Caco-2 (cell line): ENCODE results near the gene PITHD1. TPM values are rescaled to one million over a fixed set of nuclear protein-coding genes. Genes with fewer than 3 reads are reported as not detected.
A peak's percentile ranks its signal among the peaks of the same experiment; 100 is the strongest.

Experiments used
- BruUV-seq: library from RNA; stranded (reverse); fragments of 400-500 nt; replicated peaks from 2 replicates; lab custom pipeline; 2021; lab: Mats Ljungman, UMichigan
- CTCF ChIA-PET: fragments of 300-600 bp; sonication (Branson Sonifier 250); formaldehyde crosslinking; loops from one replicate; lab custom pipeline; 2022; ENCODE audit warnings: antibody characterized with exemption; lab: Charles Lee
- POLR2A ChIA-PET: fragments of 300-600 bp; sonication (Branson Sonifier 250); formaldehyde crosslinking; loops from one replicate; lab custom pipeline; 2022; ENCODE audit warnings: antibody characterized with exemption; lab: Charles Lee
- DNase-seq, 2 experiments: peaks; one replicate each; pipeline versions ENCODE4 v3.0.0 to v3.0.0-alpha.2; 2020 to 2022
- H3K27me3 ChIP-seq: replicated peaks from 2 replicates; pipeline ENCODE4 v1.6.0; 2011; ENCODE audit warnings: low read length; ENCODE audit not compliant: control insufficient read depth, insufficient read depth
- H3K36me3 ChIP-seq: 2 replicates; pipeline ENCODE4 v1.5.1; 2011; ENCODE audit warnings: low read length; ENCODE audit not compliant: control insufficient read depth, insufficient read depth
- H3K4me1 ChIP-seq: fragments of 250-450 bp; sonication (Bioruptor Pico); 2 replicates; pipeline ENCODE4 v1.5.1; 2020; ENCODE audit warnings: mild to moderate bottlenecking
- H3K4me3 ChIP-seq: 2 replicates; pipeline ENCODE4 v1.5.1; 2011; ENCODE audit warnings: low read depth, mild to moderate bottlenecking, control low read depth, low read length
- H3K9me3 ChIP-seq: fragments of 250-450 bp; sonication (Bioruptor Pico); 2 replicates; pipeline ENCODE4 v1.5.1; 2020; ENCODE audit warnings: mild to moderate bottlenecking, moderate library complexity
- H3K27ac Mint-ChIP-seq: one replicate; pipeline ENCODE4 v1.8.0; 2022; ENCODE audit warnings: mixed read lengths; ENCODE audit not compliant: unreplicated experiment
- H3K27me3 Mint-ChIP-seq: one replicate; pipeline ENCODE4 v1.8.0; 2022; ENCODE audit warnings: mixed read lengths; ENCODE audit not compliant: insufficient read depth, unreplicated experiment
- H3K36me3 Mint-ChIP-seq: one replicate; pipeline ENCODE4 v1.8.0; 2022; ENCODE audit warnings: mild to moderate bottlenecking, mixed read lengths; ENCODE audit not compliant: insufficient read depth, unreplicated experiment
- H3K4me1 Mint-ChIP-seq: one replicate; pipeline ENCODE4 v1.8.0; 2022; ENCODE audit warnings: low read depth, mixed read lengths; ENCODE audit not compliant: unreplicated experiment
- H3K4me3 Mint-ChIP-seq: one replicate; pipeline ENCODE4 v1.8.0; 2022; ENCODE audit warnings: mild to moderate bottlenecking, moderate library complexity, mixed read lengths; ENCODE audit not compliant: unreplicated experiment
- H3K9me3 Mint-ChIP-seq: one replicate; pipeline ENCODE4 v1.8.0; 2022; ENCODE audit warnings: mixed read lengths; ENCODE audit not compliant: unreplicated experiment
- intact Hi-C: fragments of 100-400 bp; cut with micrococcal nuclease; formaldehyde crosslinking; loops from one replicate; pipeline ENCODE4 v1.10.0; 2022; ENCODE audit not compliant: unreplicated experiment
- total RNA-seq: library from RNA; stranded (reverse); gene quantifications from 2 replicates; pipeline ENCODE4 v1.2.3, GENCODE V29; 2022
- TF ChIP-seq, protein P1 (sequence below), 2 experiments: fragments of 200-600 bp in 1 of 2; IDR thresholded peaks; 1 replicate in 1 of 2; 2 replicates in 1 of 2; pipeline versions ENCODE4 v1.5.1 to v1.8.0; 2011 to 2022; ENCODE audit warnings: antibody characterized with exemption in 1 of 2, control low read depth in 1 of 2, inconsistent platforms in 1 of 2, low read depth in 1 of 2, low read length in 1 of 2, mild to moderate bottlenecking in 1 of 2, moderate library complexity in 1 of 2; ENCODE audit not compliant: insufficient read depth in 1 of 2, severe bottlenecking in 1 of 2, unreplicated experiment in 1 of 2

PITHD1 gene
- total RNA-seq, 1 experiment from 2014 or later = 47.8 TPM

- no TSS peak for BruUV-seq
- H3K36me3 Mint-ChIP-seq = peaks cover 41% of the 10 kb centered on the region
- H3K4me3 Mint-ChIP-seq = no peak overlapping the region
These were observed 6.6 kb downstream of the PITHD1 start for GRCh38 chr1:23784846-23785245.

DNA sequence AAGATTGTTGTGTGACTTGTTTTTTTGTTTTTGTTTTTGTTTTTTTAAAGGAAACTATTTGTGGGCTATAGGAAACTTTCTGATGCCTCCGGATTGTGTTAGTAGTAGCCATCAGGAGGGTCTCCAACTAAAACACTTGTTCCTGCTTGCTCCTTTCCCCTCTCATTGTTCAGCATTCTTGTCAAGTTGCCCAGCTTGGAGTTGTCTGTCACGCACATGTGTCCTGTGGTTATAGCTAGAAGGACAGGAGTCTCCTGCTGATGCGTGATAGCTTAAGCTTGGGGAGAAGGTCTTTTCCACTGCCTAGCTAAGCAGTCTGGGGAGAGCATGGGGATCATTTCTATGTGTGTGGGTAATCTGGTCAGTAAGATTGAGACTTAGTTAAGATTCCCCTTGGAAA lies 9.5 kb downstream of the PITHD1 start:
- Mint-ChIP-seq H3K27ac (no peak overlapping the region), H3K9me3 (no peaks in the 10 kb centered on the region), H3K36me3 (peaks cover 61% of the 10 kb centered on the region), H3K27me3 (no peaks in the 10 kb centered on the region), H3K4me1 (no peaks in the 10 kb centered on the region), H3K4me3 (no peak overlapping the region)
- H3K4me1 ChIP-seq = peaks cover 9% of the 10 kb centered on the region
- DNase-seq = no peak
- H3K27me3 ChIP-seq = no peaks in the 10 kb centered on the region
- no peak overlapping the region for H3K4me3 ChIP-seq
- ChIA-PET POLR2A (no interaction called here), CTCF (no interaction called here)
- no peaks in the 10 kb centered on the region for H3K9me3 ChIP-seq
- TSS peak; percentile 47 for BruUV-seq
- intact Hi-C loops = no loop called here
- TF ChIP-seq, protein P1, sequence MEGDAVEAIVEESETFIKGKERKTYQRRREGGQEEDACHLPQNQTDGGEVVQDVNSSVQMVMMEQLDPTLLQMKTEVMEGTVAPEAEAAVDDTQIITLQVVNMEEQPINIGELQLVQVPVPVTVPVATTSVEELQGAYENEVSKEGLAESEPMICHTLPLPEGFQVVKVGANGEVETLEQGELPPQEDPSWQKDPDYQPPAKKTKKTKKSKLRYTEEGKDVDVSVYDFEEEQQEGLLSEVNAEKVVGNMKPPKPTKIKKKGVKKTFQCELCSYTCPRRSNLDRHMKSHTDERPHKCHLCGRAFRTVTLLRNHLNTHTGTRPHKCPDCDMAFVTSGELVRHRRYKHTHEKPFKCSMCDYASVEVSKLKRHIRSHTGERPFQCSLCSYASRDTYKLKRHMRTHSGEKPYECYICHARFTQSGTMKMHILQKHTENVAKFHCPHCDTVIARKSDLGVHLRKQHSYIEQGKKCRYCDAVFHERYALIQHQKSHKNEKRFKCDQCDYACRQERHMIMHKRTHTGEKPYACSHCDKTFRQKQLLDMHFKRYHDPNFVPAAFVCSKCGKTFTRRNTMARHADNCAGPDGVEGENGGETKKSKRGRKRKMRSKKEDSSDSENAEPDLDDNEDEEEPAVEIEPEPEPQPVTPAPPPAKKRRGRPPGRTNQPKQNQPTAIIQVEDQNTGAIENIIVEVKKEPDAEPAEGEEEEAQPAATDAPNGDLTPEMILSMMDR (IDR thresholded peaks at IDR 0.05; ENCODE audit: insufficient read depth in 1 of 2, low read depth in 1 of 2, low read length in 1 of 2, severe bottlenecking in 1 of 2, unreplicated experiment in 1 of 2) = no peak
- no peaks in the 10 kb centered on the region for H3K36me3 ChIP-seq

More at GRCh38 chr1:23784846-23785245, 6.6 kb downstream of the PITHD1 start:
- TF ChIP-seq, protein P1 (IDR thresholded peaks at IDR 0.05; ENCODE audit: insufficient read depth in 1 of 2, low read depth in 1 of 2, low read length in 1 of 2, severe bottlenecking in 1 of 2, unreplicated experiment in 1 of 2) = no peak
- ChIA-PET CTCF (no interaction called here), POLR2A (no interaction called here)
- H3K4me1 Mint-ChIP-seq = no peaks in the 10 kb centered on the region
- Histone ChIP-seq H3K4me3 (no peak overlapping the region), H3K4me1 (no peaks in the 10 kb centered on the region), H3K36me3 (no peaks in the 10 kb centered on the region), H3K27me3 (no peaks in the 10 kb centered on the region), H3K9me3 (no peaks in the 10 kb centered on the region)
- no peak for DNase-seq
- intact Hi-C loops = no loop called here
- no peaks in the 10 kb centered on the region for H3K9me3 Mint-ChIP-seq
- H3K27ac Mint-ChIP-seq = no peak overlapping the region
- no peaks in the 10 kb centered on the region for H3K27me3 Mint-ChIP-seq

- no peaks in the 10 kb centered on the region for H3K27me3 ChIP-seq
- Mint-ChIP-seq H3K27ac (no peak overlapping the region), H3K4me1 (no peaks in the 10 kb centered on the region), H3K36me3 (peaks cover 71% of the 10 kb centered on the region), H3K27me3 (no peaks in the 10 kb centered on the region), H3K9me3 (no peaks in the 10 kb centered on the region), H3K4me3 (peak overlapping the region; percentile 37)
- H3K36me3 ChIP-seq = no peaks in the 10 kb centered on the region; the same call in 1 of the 2 replicates
- ChIA-PET POLR2A (interaction anchor here (0.6 kb wide), 1 partner anchor 726 kb away, joined by 3 read pairs; no protein-coding TSS in a partner anchor), CTCF (no interaction called here)
- intact Hi-C loops = no loop called here
- peaks cover 9% of the 10 kb centered on the region for H3K4me1 ChIP-seq
- H3K4me3 ChIP-seq = no peak overlapping the region
- no TSS peak for BruUV-seq
- DNase-seq = no peak
- TF ChIP-seq, protein P1 (IDR thresholded peaks at IDR 0.05; ENCODE audit: insufficient read depth in 1 of 2, low read depth in 1 of 2, low read length in 1 of 2, severe bottlenecking in 1 of 2, unreplicated experiment in 1 of 2) = no peak
- H3K9me3 ChIP-seq = no peaks in the 10 kb centered on the region
These were observed 10.5 kb downstream of the PITHD1 start for GRCh38 chr1:23788695-23789094.
